Endothelial cell of hepatic sinusoid (primary cell): ENCODE results near the gene MYO19.

ENCODE experiments used
- in situ Hi-C: cut with HindIII; loops from 2 replicates; pipeline ENCODE4 v1.10.0; 2017; ENCODE audit warnings: low sequenced_read_pairs

The MYO19 gene, protein sequence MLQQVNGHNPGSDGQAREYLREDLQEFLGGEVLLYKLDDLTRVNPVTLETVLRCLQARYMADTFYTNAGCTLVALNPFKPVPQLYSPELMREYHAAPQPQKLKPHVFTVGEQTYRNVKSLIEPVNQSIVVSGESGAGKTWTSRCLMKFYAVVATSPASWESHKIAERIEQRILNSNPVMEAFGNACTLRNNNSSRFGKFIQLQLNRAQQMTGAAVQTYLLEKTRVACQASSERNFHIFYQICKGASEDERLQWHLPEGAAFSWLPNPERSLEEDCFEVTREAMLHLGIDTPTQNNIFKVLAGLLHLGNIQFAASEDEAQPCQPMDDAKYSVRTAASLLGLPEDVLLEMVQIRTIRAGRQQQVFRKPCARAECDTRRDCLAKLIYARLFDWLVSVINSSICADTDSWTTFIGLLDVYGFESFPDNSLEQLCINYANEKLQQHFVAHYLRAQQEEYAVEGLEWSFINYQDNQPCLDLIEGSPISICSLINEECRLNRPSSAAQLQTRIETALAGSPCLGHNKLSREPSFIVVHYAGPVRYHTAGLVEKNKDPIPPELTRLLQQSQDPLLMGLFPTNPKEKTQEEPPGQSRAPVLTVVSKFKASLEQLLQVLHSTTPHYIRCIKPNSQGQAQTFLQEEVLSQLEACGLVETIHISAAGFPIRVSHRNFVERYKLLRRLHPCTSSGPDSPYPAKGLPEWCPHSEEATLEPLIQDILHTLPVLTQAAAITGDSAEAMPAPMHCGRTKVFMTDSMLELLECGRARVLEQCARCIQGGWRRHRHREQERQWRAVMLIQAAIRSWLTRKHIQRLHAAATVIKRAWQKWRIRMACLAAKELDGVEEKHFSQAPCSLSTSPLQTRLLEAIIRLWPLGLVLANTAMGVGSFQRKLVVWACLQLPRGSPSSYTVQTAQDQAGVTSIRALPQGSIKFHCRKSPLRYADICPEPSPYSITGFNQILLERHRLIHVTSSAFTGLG

GRCh38 chr17:36534840-36535668 lies at the start of gene MYO19, which contains the start of gene PIGW:
TSS of gene MYO19 (minus strand) at chr17:36534868. CDS start at chr17:36532538, 2,330 bp downstream.
TSS of gene PIGW (plus strand) at chr17:36534987. CDS start at chr17:36537102, 2,115 bp downstream.
- in situ Hi-C loops: no loop called here

DNA sequence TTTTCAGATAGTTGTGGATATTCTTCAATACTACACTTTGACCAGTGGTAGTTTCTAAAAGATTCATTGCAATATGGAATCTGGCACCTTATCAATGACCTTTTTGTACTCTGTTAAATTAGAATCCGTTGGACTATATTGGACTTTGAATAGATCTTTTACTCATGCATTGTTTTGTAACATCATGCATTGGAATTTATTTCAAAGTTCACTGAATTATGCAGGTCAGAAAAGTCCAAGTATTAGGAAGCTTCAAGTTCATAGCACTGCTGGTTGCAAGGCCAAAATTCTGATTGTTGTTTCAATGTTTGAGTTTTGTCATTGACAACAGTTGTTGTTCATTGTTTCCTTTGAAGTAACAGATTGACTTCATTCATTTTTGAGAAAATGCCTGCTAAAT lies 49.1 kb upstream of the MYO19 start:
- in situ Hi-C loops: no loop called here

- in situ Hi-C loops: no loop called here
These were observed 44.0 kb upstream of the MYO19 start for GRCh38 chr17:36578671-36579070.

DNA sequence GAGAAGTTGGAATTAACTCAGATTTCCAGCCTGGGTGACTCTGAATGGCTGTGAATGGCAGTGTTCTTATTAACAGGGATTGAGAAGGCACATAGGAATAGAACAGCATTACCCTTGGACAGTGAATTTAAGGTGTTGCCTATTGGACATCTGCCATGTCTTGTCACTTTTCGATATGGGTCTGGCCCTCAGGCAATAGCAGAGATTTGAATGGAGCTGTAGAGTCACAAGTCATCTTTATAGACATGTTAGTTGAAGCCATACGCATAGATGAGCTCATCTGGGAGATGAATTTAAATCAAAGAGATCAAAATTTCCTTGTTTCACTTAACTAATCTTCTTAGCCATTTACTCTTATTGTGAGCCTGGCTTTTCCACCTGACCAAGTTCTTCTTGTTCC lies 42.1 kb upstream of the MYO19 start:
- in situ Hi-C loops: no loop called here

DNA sequence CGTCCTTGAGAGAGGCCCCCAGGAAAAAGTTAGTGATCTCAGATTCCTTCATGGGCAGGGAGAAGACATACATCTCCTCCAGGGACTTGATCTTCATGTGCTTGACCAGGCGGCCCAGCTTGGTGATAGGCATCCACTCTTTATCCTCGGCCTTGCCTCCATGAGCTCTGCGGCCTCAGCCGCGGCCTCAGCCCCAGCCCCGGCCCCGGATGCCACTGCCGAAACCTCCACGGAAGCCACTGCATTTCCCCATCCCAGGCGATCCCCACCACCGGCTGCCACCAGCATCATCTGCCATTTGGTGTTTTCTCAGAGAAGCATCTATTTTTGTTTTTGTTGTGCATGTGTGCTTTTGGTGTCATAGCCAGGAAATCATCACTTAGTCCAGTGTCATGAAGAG lies 40.4 kb upstream of the MYO19 start:
- in situ Hi-C loops: no loop called here

DNA sequence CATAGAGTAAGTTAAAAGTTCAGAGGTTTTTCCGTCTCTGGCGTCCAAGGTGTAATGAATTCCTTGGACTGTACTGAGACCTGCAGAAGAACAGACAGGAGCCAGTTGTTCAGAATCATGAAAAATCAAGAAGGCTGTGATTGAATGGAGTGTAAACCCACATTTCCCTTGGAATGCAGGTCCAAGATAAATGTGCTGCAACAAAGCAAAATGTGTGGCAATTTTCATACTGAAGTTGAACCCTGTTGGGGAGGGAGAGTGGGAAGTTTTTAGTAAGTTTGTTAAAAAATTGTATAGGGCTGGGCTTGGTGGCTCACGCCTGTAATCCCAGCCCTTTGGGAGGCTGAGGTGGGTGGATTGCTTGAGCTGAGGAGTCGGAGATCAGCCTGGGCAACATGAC lies 31.4 kb upstream of the MYO19 start:
- in situ Hi-C loops: no loop called here

DNA sequence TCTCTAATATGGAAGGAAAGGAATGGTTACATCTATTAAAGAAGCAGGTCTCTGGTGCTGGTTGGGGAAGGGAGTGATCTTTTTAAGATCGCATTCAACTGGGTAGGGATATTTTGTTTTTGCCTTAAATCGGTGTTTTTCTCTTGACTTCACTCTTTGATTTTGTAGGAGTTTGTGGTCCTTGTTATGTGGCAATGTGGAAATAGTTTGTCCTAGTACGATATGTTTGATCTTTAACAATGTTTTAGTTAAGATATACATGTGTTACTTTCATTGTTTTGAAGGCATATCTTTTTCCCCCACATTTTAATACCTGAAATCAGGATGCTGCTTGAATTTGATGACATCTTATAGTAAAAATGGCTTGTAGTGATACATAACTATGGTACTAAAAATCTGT lies 18.8 kb upstream of the MYO19 start:
- in situ Hi-C loops: no loop called here

- in situ Hi-C loops: no loop called here
These were observed 16.1 kb upstream of the MYO19 start for GRCh38 chr17:36550491-36551417.

DNA sequence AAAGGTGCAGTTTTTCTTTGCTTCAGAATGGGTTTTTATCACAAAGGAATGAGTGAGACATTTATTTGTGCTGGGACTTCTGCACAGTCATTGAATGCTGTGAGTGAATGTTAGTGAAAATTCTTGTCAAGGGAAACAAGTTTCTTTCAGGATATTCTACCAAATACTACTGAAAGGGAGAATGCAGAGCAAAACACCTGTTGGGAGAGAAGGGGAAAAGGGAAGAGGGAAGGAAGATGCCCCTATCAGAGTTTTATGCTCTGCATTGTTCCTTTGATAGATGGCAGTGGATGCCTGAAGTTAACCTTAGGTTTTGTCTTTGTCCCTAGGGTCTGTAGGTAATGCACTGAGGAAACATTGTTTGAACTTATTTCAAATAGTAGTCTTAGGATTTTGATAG lies 13.1 kb upstream of the MYO19 start:
- in situ Hi-C loops: no loop called here

- in situ Hi-C loops: no loop called here
These were observed 11.9 kb upstream of the MYO19 start for GRCh38 chr17:36546418-36547093.

DNA sequence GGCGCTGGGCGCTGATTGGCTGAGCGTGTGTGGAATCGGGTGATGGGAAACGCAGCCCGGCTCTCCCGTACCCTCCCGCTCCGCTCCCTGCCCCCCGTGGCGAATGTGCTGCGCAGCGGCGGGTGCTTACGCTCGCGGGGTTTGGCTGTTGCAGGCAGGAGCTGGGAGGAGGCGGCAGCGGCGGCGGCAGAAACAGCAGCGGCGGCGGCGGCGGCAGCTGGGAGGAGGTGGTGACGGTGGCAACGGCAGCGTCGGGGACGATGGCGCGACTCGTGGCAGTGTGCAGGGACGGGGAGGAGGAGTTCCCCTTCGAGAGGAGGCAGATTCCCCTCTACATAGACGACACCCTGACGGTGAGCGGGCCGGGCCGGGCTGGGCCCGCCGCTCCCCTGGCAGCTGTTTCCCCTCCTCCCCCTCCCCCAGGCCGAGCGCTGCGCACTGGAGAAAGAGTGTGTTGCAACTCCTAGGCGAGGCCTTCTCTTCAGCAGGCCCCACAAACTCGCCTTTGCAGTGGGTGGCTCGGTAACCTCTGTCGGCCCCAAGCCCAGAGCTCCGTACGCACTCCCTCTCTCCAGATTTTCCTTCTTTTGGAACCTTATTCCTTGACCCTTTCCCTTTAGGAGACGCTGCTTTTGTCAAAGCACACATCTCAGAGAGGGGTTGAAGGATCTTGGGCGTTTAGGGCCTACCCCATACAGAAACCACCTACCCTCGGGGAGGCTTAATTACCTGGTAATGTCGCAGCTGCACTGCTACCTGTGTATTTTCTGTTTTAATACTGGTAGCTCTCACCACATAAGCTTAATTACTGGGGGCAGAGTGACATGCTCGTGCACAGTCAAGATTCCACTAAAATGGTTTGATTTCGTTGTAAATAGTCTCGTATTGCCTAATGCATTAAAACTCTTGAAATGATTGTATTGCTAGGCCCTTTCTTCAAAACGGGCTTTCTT lies 11.1 kb upstream of the MYO19 start:
- in situ Hi-C loops: no loop called here

DNA sequence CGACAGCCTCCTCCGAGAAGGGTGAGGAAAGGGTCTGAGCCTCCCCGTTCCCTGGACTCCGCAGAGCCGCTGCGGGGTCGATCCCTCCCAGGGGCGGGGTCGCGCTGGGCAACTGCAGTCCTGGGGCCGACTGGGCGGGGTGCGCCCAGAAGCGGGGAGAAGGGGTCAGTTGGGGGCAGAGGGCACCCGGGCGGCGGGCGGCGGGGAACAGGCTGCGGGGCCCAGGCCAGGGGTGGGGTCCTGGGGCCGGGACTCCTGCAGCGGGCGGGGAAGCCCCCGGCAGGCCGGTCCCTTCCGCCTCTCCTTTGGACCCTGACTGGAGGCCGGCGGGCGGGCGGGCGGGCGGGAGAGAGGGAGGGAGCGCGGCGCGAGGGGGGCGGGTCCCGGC lies 10.4 kb upstream of the MYO19 start:
- in situ Hi-C loops: no loop called here

- in situ Hi-C loops: no loop called here
These were observed 9.8 kb upstream of the MYO19 start, which contains the start of gene GGNBP2 for GRCh38 chr17:36544307-36545076. TSS of gene GGNBP2 (plus strand) at chr17:36544919. CDS start at chr17:36545725, 806 bp downstream.

- in situ Hi-C loops: no loop called here
These were observed 9.3 kb upstream of the MYO19 start for GRCh38 chr17:36544044-36544306.

- in situ Hi-C loops: no loop called here
These were observed 8.1 kb upstream of the MYO19 start for GRCh38 chr17:36542755-36543154.

DNA sequence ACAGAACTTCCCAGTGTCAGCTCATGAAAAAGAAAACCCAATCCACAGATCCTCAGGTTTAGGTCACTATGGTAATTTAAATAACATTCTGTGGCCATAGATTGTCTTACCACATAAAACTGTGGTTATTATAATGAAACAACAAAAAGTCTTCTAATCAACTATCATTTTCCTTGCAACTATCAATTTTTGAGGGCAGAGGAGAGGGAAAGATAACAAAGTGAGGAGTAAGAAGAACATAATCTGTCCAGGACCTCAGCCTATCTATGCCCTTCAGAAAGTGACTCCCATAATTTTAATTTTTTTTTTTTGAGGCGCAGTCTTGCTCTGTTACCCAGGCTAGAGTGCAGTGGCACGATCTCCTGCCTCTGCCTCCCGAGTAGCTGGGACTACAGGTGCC lies 6.0 kb upstream of the MYO19 start:
- in situ Hi-C loops: no loop called here

- in situ Hi-C loops: no loop called here
These were observed 1.0 kb upstream of the MYO19 start for GRCh38 chr17:36535669-36536081.
